Panc1 (cell line): ENCODE measurements around the gene TENM3. TPM values are rescaled to one million over a fixed set of nuclear protein-coding genes. Genes with fewer than 3 reads are reported as not detected.

Experiments used
- ATAC-seq: fragments of 200-7000 bp; cut with Tn5 transposase; 2 replicates; pipeline ENCODE4 v1.9.1; 2020; ENCODE audit warnings: mild to moderate bottlenecking, moderate library complexity
- BruUV-seq: library from RNA; stranded (reverse); fragments of 400-500 nt; replicated peaks from 2 replicates; lab custom pipeline; 2021; lab: Mats Ljungman, UMichigan
- CTCF ChIA-PET: fragments of 300-600 bp; sonication (Branson Sonifier 250); formaldehyde crosslinking; loops from one replicate; lab custom pipeline; 2022; ENCODE audit warnings: antibody characterized with exemption; lab: Charles Lee
- POLR2A ChIA-PET: fragments of 300-600 bp; sonication (Branson Sonifier 250); formaldehyde crosslinking; loops from one replicate; lab custom pipeline; 2022; ENCODE audit warnings: antibody characterized with exemption; lab: Charles Lee
- DNase-seq: peaks from one replicate; pipeline ENCODE4 v3.0.0-alpha.2; 2010; ENCODE audit warnings: low read depth, low spot score
- H3K27ac ChIP-seq: 2 replicates; pipeline ENCODE4 v1.5.1; 2011; ENCODE audit warnings: mild to moderate bottlenecking, low read length, inconsistent platforms
- H3K27me3 ChIP-seq: fragments of 200-500 bp; sonication (Bioruptor generic); 2 replicates; pipeline ENCODE4 v1.6.0; 2014; ENCODE audit warnings: low read length, inconsistent platforms; ENCODE audit not compliant: control insufficient read depth, insufficient read depth
- H3K36me3 ChIP-seq: fragments of 200-500 bp; sonication (Bioruptor generic); 2 replicates; pipeline ENCODE4 v1.5.1; 2014; ENCODE audit warnings: inconsistent platforms, mild to moderate bottlenecking, low read length, moderate library complexity; ENCODE audit not compliant: control insufficient read depth, insufficient read depth
- H3K4me1 ChIP-seq: 2 replicates; pipeline ENCODE4 v1.5.1; 2011; ENCODE audit warnings: inconsistent platforms, mild to moderate bottlenecking, low read length, moderate library complexity; ENCODE audit not compliant: control insufficient read depth, insufficient read depth
- H3K4me3 ChIP-seq, 2 experiments: 2 replicates each; pipeline ENCODE4 v1.5.1; 2011 to 2012; ENCODE audit warnings: low read depth in 2 of 2, low read length in 2 of 2, mild to moderate bottlenecking in 2 of 2, inconsistent platforms in 1 of 2, moderate library complexity in 1 of 2
- H3K9me3 ChIP-seq: fragments of 200-500 bp; sonication (Bioruptor generic); 2 replicates; pipeline ENCODE4 v1.5.1; 2014; ENCODE audit warnings: low read depth, mild to moderate bottlenecking, inconsistent platforms, low read length, moderate library complexity; ENCODE audit not compliant: control insufficient read depth, insufficient read depth
- POLR2AphosphoS5 ChIP-seq: IDR thresholded peaks from 2 replicates; pipeline ENCODE4 v1.6.1; 2012; ENCODE audit warnings: mild to moderate bottlenecking, low read depth, low read length, moderate library complexity
- SIN3A ChIP-seq: IDR thresholded peaks from 2 replicates; pipeline ENCODE4 v1.6.1; 2012; ENCODE audit warnings: low read depth, mild to moderate bottlenecking, low read length, moderate library complexity, borderline replicate concordance; ENCODE audit not compliant: insufficient read depth
- TCF7L2 ChIP-seq: IDR thresholded peaks from 2 replicates; pipeline ENCODE4 v1.6.1; 2011; ENCODE audit warnings: mild to moderate bottlenecking, low read depth, low read length, inconsistent platforms
- in situ Hi-C: cut with HindIII; loops from 2 replicates; pipeline ENCODE4 v1.10.0; 2016; ENCODE audit warnings: low sequenced_read_pairs, low pct_unique_long_range_greater_than_20kb
- intact Hi-C: fragments of 100-400 bp; cut with micrococcal nuclease; formaldehyde crosslinking; loops from one replicate; pipeline ENCODE4 v1.10.0; 2022; ENCODE audit not compliant: unreplicated experiment
- total RNA-seq: library from RNA; stranded (reverse); gene quantifications from one replicate; pipeline ENCODE4 v1.2.1, GENCODE V29; 2021; ENCODE audit not compliant: unreplicated experiment
- TF ChIP-seq, protein P1 (sequence below), 2 experiments: IDR thresholded peaks; 2 replicates each; pipeline ENCODE4 v1.6.1; 2011 to 2012; ENCODE audit warnings: low read depth in 2 of 2, control low read depth in 1 of 2, low read length in 1 of 2, mild to moderate bottlenecking in 1 of 2, moderate library complexity in 1 of 2; ENCODE audit not compliant: insufficient read depth in 1 of 2
- TF ChIP-seq, protein P2 (sequence below): fragments of 450-650 bp; IDR thresholded peaks from 2 replicates; pipeline ENCODE4 v1.5.1; 2017; ENCODE audit warnings: mild to moderate bottlenecking

The TENM3 gene
- total RNA-seq, 1 experiment from 2014 or later: 0.95 TPM

DNA sequence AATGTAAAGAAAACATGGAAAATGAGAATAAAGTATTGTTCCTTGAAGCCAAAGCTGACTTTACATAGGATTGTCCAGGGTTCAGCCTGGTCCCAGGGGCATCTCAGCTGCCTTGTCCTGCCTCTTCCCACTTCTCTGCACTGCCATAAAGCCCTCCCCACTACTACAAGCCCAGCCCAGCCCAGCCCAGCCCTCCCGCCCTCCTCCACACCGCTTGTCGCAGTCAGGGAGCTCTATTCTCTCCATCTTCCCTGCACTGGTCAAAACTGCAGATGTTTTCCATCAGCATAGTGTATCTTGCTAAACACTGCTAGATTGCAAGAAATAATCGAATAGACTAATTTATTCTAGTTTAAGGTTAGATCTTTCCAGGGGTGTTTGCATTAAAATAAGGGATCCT is 100.3 kb downstream of the TENM3 start:
- no peaks in the 10 kb centered on the region for H3K4me1 ChIP-seq
- H3K36me3 ChIP-seq: no peaks in the 10 kb centered on the region
- no peaks in the 10 kb centered on the region for H3K9me3 ChIP-seq
- POLR2A ChIA-PET: no interaction called here
- CTCF ChIA-PET: no interaction called here
- DNase-seq (no peak), ATAC-seq (no peak)
- in situ Hi-C loops: no loop called here
- no peak for TF ChIP-seq SIN3A
- TF ChIP-seq, protein P1, sequence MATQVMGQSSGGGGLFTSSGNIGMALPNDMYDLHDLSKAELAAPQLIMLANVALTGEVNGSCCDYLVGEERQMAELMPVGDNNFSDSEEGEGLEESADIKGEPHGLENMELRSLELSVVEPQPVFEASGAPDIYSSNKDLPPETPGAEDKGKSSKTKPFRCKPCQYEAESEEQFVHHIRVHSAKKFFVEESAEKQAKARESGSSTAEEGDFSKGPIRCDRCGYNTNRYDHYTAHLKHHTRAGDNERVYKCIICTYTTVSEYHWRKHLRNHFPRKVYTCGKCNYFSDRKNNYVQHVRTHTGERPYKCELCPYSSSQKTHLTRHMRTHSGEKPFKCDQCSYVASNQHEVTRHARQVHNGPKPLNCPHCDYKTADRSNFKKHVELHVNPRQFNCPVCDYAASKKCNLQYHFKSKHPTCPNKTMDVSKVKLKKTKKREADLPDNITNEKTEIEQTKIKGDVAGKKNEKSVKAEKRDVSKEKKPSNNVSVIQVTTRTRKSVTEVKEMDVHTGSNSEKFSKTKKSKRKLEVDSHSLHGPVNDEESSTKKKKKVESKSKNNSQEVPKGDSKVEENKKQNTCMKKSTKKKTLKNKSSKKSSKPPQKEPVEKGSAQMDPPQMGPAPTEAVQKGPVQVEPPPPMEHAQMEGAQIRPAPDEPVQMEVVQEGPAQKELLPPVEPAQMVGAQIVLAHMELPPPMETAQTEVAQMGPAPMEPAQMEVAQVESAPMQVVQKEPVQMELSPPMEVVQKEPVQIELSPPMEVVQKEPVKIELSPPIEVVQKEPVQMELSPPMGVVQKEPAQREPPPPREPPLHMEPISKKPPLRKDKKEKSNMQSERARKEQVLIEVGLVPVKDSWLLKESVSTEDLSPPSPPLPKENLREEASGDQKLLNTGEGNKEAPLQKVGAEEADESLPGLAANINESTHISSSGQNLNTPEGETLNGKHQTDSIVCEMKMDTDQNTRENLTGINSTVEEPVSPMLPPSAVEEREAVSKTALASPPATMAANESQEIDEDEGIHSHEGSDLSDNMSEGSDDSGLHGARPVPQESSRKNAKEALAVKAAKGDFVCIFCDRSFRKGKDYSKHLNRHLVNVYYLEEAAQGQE (IDR thresholded peaks at IDR 0.05; ENCODE audit: insufficient read depth in 1 of 2, low read depth in 2 of 2, low read length in 1 of 2): no peak
- TF ChIP-seq POLR2AphosphoS5: no peak
- TF ChIP-seq, protein P2, sequence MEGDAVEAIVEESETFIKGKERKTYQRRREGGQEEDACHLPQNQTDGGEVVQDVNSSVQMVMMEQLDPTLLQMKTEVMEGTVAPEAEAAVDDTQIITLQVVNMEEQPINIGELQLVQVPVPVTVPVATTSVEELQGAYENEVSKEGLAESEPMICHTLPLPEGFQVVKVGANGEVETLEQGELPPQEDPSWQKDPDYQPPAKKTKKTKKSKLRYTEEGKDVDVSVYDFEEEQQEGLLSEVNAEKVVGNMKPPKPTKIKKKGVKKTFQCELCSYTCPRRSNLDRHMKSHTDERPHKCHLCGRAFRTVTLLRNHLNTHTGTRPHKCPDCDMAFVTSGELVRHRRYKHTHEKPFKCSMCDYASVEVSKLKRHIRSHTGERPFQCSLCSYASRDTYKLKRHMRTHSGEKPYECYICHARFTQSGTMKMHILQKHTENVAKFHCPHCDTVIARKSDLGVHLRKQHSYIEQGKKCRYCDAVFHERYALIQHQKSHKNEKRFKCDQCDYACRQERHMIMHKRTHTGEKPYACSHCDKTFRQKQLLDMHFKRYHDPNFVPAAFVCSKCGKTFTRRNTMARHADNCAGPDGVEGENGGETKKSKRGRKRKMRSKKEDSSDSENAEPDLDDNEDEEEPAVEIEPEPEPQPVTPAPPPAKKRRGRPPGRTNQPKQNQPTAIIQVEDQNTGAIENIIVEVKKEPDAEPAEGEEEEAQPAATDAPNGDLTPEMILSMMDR: no peak
- no peak for TF ChIP-seq TCF7L2
- no peak overlapping the region for H3K27ac ChIP-seq
- H3K27me3 ChIP-seq: no peaks in the 10 kb centered on the region
- intact Hi-C loops: no loop called here
- no TSS peak for BruUV-seq
- H3K4me3 ChIP-seq: no peak overlapping the region

DNA sequence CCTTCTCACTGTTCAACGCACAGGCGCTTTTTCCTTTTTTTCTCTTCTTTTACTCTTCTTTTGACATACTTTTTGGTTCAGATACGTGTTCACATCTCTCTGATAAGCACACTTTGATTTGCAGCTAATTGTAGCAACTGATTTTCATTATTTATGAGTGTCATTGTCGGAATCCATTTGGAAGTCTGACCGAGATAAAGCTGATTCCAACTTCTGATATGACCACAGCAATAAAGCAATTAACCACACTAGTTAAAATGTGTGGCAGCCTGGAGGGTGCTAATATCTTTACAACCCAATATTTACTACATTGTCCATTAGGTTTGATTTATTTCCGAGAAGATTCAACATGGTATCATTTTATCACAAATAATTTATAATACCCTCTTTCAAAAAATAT is 101.8 kb downstream of the TENM3 start:
- Histone ChIP-seq H3K4me3 (no peak overlapping the region), H3K36me3 (no peaks in the 10 kb centered on the region), H3K4me1 (no peaks in the 10 kb centered on the region), H3K27me3 (no peaks in the 10 kb centered on the region), H3K9me3 (no peaks in the 10 kb centered on the region), H3K27ac (no peak overlapping the region)
- BruUV-seq: no TSS peak
- POLR2A ChIA-PET: no interaction called here
- DNase-seq: no peak
- in situ Hi-C loops (no loop called here), intact Hi-C loops (no loop called here)
- no peak for ATAC-seq
- TF ChIP-seq, protein P2: no peak
- TF ChIP-seq TCF7L2 (no peak), SIN3A (no peak), POLR2AphosphoS5 (no peak)
- TF ChIP-seq, protein P1 (IDR thresholded peaks at IDR 0.05; ENCODE audit: insufficient read depth in 1 of 2, low read depth in 2 of 2, low read length in 1 of 2): no peak
- CTCF ChIA-PET: no interaction called here
